UCSD-AML1 (cell line): ENCODE data around the gene CDH8.
"Not testable (repeated sequence)": the region's sequence is repeated elsewhere in the genome, so short reads cannot be mapped to it uniquely, and the experiment has no call there.

ENCODE experiments used
- DNase-seq: peaks from one replicate; lab custom pipeline; 2025; ENCODE audit not compliant: unreplicated experiment; lab: John Stamatoyannopoulos, UW

Gene CDH8

GRCh38 chr16:61871837-61872777 is 164.1 kb downstream of the CDH8 start:
- no peak for DNase-seq

- DNase-seq: no peak
Observed at GRCh38 chr16:61862221-61863155, 173.8 kb downstream of the CDH8 start.

DNA sequence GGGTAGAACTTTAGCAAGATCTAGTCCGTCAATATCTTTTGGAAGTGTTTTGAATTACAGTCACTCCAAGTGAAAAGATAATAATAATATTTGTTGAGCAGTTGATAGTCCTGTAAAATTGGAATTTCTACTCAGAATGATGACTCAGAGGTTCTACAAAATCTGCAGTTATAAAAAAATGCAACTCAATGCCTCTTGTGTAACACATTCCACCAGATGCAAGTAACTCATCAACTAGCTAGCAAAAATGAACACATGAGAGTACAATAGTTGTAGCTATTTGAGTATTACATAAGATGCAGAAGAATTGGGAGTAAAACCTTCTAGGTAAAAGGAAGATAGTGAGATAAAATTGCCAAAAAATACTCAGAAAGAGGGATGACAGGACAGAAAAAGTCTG is 177.2 kb downstream of the CDH8 start:
- DNase-seq: no peak

- DNase-seq: no peak
Observed at GRCh38 chr16:61842666-61843065, 193.6 kb downstream of the CDH8 start.

DNA sequence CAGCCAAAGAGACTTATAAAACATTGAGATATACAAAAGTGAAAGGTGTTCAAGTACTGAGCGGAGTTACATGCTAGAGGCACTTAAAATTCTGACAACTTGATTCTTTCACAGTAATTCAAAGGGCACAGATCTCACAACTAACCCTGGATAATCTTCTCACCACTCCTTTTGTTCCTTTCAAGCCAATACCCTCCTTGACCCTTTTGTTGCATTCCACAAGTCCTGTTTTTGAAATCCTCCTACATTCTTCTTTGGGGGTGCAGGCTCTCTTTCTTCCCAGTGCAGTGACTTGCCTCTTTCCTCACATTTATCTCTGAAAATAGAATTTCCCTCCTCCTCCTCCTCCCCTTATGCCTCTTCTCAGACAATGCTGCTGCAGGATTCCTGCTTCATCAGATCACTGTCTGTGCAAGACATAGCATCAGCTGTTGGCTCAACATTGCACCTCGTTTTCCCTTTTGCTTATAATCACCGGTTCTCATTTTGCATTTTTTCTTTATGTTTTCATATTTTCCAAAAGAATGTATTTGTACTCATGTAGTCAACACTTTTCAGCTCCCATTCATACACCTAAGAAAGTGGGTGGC is 199.3 kb downstream of the CDH8 start:
- no peak for DNase-seq

GRCh38 chr16:61834082-61834481 is 202.2 kb downstream of the CDH8 start:
- no peak for DNase-seq

DNA sequence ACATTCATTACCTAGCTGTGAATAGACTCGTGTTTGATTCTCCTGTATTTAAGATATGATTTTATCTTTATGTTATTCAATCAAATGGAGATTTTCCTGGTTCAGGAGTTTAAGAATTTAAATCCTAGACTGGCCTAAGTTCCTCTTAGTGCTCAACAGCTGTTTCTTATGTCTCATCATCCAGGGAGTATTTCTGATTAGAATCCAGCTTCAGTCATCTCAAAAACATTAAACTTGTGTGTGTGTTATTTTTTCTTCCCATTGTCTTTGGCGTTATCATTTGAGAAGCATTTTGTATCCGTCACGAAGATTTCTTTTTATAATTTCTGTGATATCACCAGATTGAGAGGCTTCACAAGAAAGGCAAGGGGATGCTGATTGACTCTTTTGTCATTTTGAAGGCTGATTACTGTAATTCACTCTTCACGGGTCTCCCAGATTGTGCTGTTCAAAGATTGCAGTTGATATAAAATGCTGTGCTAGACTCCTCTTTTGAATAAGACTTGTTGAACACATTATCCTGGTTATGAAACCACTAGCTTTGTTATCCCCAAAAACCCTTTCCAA is 204.8 kb downstream of the CDH8 start:
- no peak for DNase-seq

DNA sequence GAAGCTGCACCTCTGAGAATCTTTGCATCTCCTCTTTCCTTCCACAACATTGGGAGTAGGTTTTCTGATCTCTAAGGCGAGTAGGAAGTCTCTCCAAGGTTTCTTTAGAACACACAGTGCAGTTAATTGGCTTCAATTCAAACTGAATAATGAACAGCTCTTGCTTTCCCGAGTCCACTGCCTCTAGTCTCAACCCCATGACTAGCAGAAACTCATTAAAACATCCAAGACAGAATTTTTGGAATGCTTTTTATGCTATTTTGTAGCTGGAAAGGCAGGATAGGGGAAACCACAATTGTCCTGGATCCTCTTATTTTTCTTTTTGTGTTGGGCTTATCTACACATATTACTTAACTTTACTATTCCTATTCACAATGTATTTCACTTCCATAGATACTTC is 206.6 kb downstream of the CDH8 start:
- DNase-seq: no peak

GRCh38 chr16:61823326-61823725 is 212.9 kb downstream of the CDH8 start:
- no peak for DNase-seq

DNA sequence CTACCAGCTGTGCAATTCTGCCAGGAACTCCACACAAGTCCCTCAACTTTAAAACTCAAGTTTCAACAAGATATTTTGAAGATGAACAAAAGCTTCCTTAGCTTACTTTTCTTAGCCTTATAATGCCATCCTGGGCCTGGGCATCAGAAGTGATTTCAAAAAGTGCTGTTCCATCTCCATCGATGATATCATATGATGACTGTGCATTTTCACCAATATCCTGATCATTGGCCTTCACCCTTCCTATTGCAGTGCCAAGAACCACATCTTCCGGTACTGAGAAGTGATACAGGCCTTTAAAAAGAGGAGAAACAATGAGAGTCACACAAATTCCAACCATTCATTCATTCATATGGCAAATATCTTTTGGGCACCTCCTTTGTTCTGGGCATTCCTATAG is 215.4 kb downstream of the CDH8 start:
- no peak for DNase-seq

DNA sequence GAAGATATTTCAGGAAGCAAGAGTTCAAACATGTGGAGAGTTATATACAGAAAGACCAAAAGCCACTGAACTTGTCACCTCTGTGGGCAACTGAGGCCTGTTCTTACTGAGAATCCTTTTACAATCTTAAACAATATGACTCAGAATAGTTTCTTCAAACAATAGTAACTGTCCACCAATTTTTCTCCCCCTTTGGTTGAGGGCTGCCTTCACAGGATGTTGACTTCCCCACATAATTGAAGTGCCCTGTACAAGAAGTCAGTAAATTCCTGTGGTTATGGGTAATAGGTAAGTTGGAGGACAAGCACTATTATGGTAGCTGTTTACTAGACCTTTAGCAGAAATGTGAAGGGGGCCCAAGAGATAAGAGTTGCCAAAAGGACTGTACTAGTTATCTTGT is 215.8 kb downstream of the CDH8 start:
- no peak for DNase-seq

DNA sequence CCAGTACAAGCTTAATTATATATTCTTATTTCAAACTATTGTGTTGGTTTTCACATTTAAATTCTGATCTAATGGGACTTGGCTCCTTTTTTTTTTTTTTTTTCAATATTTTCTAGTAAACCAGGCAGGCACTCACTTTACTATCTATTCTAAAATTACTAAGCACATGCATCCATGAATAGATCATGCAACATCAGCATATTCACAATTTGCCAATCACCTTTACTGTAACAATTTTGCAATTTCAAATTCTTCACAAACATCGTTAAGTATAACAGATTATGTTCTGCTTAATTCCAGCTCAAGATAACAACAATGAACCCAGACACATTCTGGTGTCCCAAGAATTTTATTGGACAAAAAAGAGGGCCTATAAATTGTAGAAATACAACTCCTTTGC is 217.4 kb downstream of the CDH8 start:
- no peak for DNase-seq

- no peak for DNase-seq
Observed at GRCh38 chr16:61817583-61818278, 218.5 kb downstream of the CDH8 start.

GRCh38 chr16:61814726-61815347 is 221.4 kb downstream of the CDH8 start:
- DNase-seq: no peak

DNA sequence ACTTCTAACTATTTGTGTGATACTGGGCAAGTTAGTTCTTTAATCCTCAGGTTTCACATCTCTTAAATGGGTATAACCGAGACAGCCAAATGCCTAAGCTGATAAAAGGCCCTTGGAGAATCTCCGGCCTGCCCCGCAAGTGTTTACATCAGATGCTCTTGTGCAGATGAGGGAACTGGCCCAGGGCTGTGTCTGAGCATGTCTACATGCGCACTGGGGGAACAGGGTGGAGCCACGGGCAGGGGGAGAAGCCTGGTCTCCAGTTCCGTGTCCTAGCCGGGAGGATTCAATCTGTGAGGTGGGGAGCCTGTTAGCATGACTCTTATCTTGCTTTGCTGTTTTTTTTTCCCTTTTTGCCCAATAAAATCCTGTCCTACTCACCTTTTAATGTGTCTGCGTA is 222.9 kb downstream of the CDH8 start:
- no peak for DNase-seq

- DNase-seq: no peak
Observed at GRCh38 chr16:61812251-61812650, 224.0 kb downstream of the CDH8 start.

DNA sequence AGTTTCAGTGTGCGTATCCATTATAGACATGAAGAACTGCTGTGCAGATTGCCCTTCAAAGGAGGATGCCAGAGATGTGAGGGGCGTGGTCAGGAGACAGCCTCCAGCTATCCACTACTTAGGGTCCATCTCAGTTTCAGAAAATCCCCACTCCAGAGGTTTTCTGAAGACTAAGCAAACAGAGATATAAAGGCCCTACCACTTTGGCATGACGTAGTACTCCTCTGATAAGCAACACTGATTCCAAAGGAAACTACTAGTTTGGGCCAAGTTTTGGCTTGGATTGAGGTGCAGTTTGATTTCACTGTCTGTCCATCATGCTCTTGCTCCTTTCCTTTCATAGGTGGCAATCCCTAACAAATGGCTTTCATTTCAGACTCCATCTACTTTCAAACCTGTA is 228.7 kb downstream of the CDH8 start:
- DNase-seq: no peak

GRCh38 chr16:61801217-61801616 is 235.0 kb downstream of the CDH8 start:
- DNase-seq: not testable (repeated sequence)

GRCh38 chr16:61798741-61799140 is 237.5 kb downstream of the CDH8 start:
- no peak for DNase-seq

DNA sequence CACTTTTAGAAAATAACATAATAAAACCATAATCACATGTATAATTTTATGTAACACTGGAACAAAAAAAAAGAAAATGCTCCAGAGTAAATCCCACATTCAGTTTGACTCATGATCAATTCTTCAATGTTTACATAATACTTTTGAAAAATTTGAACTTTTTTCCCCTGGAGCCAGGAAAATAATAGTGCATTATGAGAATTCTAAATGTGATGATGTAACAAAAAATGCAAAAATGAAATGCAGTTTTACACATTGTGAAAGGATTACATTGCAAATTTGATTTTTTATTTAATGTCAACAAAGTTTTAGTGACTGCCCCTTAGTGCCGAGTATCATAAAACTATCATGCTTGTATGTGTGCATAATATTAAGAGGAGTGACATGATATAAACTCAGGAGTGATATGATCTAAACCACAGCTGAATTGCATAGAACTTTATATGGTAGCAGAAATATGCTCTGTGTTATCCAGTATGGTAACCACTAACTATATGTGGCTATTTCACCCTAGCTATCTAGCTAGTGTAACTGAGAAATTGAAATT is 238.2 kb downstream of the CDH8 start:
- DNase-seq: no peak
